H1 (cell line): ENCODE results near the gene NCBP1. TPM values are rescaled to one million over a fixed set of nuclear protein-coding genes. Genes with fewer than 3 reads are reported as not detected.

Experiments
- CTCF ChIA-PET: fragments of 300-600 bp; sonication (Branson Sonifier 250); formaldehyde crosslinking; loops from one replicate; lab custom pipeline; 2021; ENCODE audit not compliant: partially characterized antibody; lab: Charles Lee
- POLR2A ChIA-PET: fragments of 300-600 bp; sonication (Branson Sonifier 250); formaldehyde crosslinking; loops from one replicate; lab custom pipeline; 2021; ENCODE audit warnings: inconsistent platforms; ENCODE audit not compliant: partially characterized antibody; lab: Charles Lee
- DNase-seq, 2 experiments: peaks; one replicate each; pipeline versions ENCODE4 v3.0.0 to v3.0.0-alpha.2; 2010 to 2022; ENCODE audit warnings: low spot score in 2 of 2, low read depth in 1 of 2, mixed read lengths in 1 of 2
- FAIRE-seq: peaks from 2 replicates; lab custom pipeline; 2011; peaks lifted over from hg19 to GRCh38; lab: Jason Lieb, UNC
- H2AFZ ChIP-seq: 2 replicates; pipeline ENCODE4 v1.8.1; 2012; ENCODE audit warnings: low read length, inconsistent platforms
- H2AK5ac ChIP-seq: 2 replicates; pipeline ENCODE4 v1.6.1; 2013; ENCODE audit warnings: low read depth, low read length
- H2BK120ac ChIP-seq: replicated peaks from 2 replicates; pipeline ENCODE3; 2013; ENCODE audit warnings: low read depth, low read length, inconsistent platforms
- H2BK12ac ChIP-seq: 2 replicates; pipeline ENCODE4 v1.6.1; 2013; ENCODE audit warnings: low read depth, low read length
- H2BK15ac ChIP-seq: 2 replicates; pipeline ENCODE4 v1.6.1; 2013; ENCODE audit warnings: low read length
- H2BK20ac ChIP-seq: 2 replicates; pipeline ENCODE4 v1.6.1; 2013; ENCODE audit warnings: low read length
- H2BK5ac ChIP-seq: 2 replicates; pipeline ENCODE4 v1.6.1; 2013; ENCODE audit warnings: low read depth, low read length
- H3K14ac ChIP-seq: 2 replicates; pipeline ENCODE4 v1.6.1; 2013; ENCODE audit warnings: inconsistent platforms; ENCODE audit not compliant: insufficient read length
- H3K18ac ChIP-seq: 2 replicates; pipeline ENCODE4 v1.6.1; 2013; ENCODE audit warnings: low read length; ENCODE audit errors: extremely low read depth
- H3K23ac ChIP-seq: 2 replicates; pipeline ENCODE4 v1.6.1; 2013; ENCODE audit warnings: inconsistent platforms; ENCODE audit not compliant: insufficient read length
- H3K23me2 ChIP-seq: 2 replicates; pipeline ENCODE4 v1.6.1; 2013; ENCODE audit warnings: low read depth, low read length
- H3K27ac ChIP-seq: 2 replicates; pipeline ENCODE4 v1.6.1; 2011; ENCODE audit warnings: low read depth, low read length, inconsistent platforms
- H3K27me3 ChIP-seq, 4 experiments: replicated peaks in 1 of 4; 1 replicate in 1 of 4; 2 replicates in 3 of 4; pipeline versions ENCODE4 v1.6.1 to v1.8.1; 2011 to 2013; ENCODE audit warnings: low read length in 3 of 4, mild to moderate bottlenecking in 3 of 4, inconsistent platforms in 2 of 4, mixed read lengths in 2 of 4, moderate library complexity in 1 of 4; ENCODE audit not compliant: control insufficient read depth in 3 of 4, insufficient read depth in 3 of 4; ENCODE audit errors: extremely low read depth in 1 of 4
- H3K36me3 ChIP-seq, 4 experiments: 2 replicates each; pipeline versions ENCODE4 v1.6.1 to v1.8.1; 2011 to 2013; ENCODE audit warnings: mild to moderate bottlenecking in 4 of 4, low read length in 3 of 4, moderate library complexity in 2 of 4, control low read depth in 1 of 4, inconsistent platforms in 1 of 4; ENCODE audit not compliant: insufficient read depth in 4 of 4, control insufficient read depth in 2 of 4
- H3K4ac ChIP-seq: replicated peaks from 2 replicates; pipeline ENCODE3; 2013; ENCODE audit warnings: low read length, low read depth, mixed read lengths, inconsistent platforms; ENCODE audit not compliant: insufficient read length
- H3K4me1 ChIP-seq, 4 experiments: replicated peaks in 1 of 4; 1 replicate in 1 of 4; 2 replicates in 3 of 4; pipeline versions ENCODE4 v1.6.1 to v1.8.1; 2011 to 2013; ENCODE audit warnings: low read length in 3 of 4, inconsistent platforms in 2 of 4, mixed read lengths in 1 of 4; ENCODE audit not compliant: insufficient read depth in 4 of 4, control insufficient read depth in 3 of 4
- H3K4me2 ChIP-seq, 2 experiments: 2 replicates each; pipeline versions ENCODE4 v1.6.1 to v1.8.1; 2011 to 2013; ENCODE audit warnings: low read depth in 2 of 2, low read length in 2 of 2, control low read depth in 1 of 2, inconsistent platforms in 1 of 2, mild to moderate bottlenecking in 1 of 2; ENCODE audit not compliant: insufficient read depth in 1 of 2
- H3K4me3 ChIP-seq, 4 experiments: fragments of 200-600, 300-600 bp in 1 of 4; sonication (generic), shearing (Covaris generic), sonication (Bioruptor Twin) in 1 of 4; 2 replicates each; pipeline versions ENCODE4 v1.5.1 to v1.8.1; 2011 to 2016; ENCODE audit warnings: low read length in 4 of 4, low read depth in 3 of 4, control low read depth in 2 of 4, inconsistent platforms in 2 of 4, mild to moderate bottlenecking in 2 of 4, mixed read lengths in 1 of 4, moderate library complexity in 1 of 4; ENCODE audit not compliant: insufficient read depth in 2 of 4; ENCODE audit errors: extremely low read depth in 1 of 4
- H3K56ac ChIP-seq: replicated peaks from 2 replicates; pipeline ENCODE3; 2013; ENCODE audit warnings: low read depth, mild to moderate bottlenecking, mixed read lengths, low read length, inconsistent platforms; ENCODE audit not compliant: insufficient read length
- H3K79me1 ChIP-seq: 2 replicates; pipeline ENCODE4 v1.6.1; 2013; ENCODE audit warnings: low read depth, low read length, control low read depth
- H3K79me2 ChIP-seq, 2 experiments: 2 replicates each; pipeline versions ENCODE4 v1.6.1 to v1.8.1; 2012 to 2013; ENCODE audit warnings: low read length in 2 of 2, mild to moderate bottlenecking in 2 of 2, inconsistent platforms in 1 of 2; ENCODE audit not compliant: insufficient read depth in 2 of 2, control insufficient read depth in 1 of 2
- H3K9ac ChIP-seq, 4 experiments: replicated peaks in 1 of 4; 1 replicate in 1 of 4; 2 replicates in 3 of 4; pipeline versions ENCODE4 v1.6.1 to v1.8.1; 2011 to 2013; ENCODE audit warnings: low read depth in 3 of 4, low read length in 3 of 4, control low read depth in 2 of 4, mild to moderate bottlenecking in 2 of 4, moderate library complexity in 2 of 4, inconsistent platforms in 1 of 4; ENCODE audit errors: extremely low read depth in 1 of 4
- H3K9me3 ChIP-seq, 2 experiments: 2 replicates each; pipeline versions ENCODE4 v1.6.1 to v1.8.1; 2012 to 2013; ENCODE audit warnings: mild to moderate bottlenecking in 2 of 2, moderate library complexity in 2 of 2, control low read depth in 1 of 2, inconsistent platforms in 1 of 2, low read depth in 1 of 2, low read length in 1 of 2, mixed read lengths in 1 of 2; ENCODE audit not compliant: insufficient read depth in 2 of 2
- H4K20me1 ChIP-seq, 2 experiments: replicated peaks in 1 of 2; 2 replicates each; pipeline versions ENCODE3 to v1.8.1; 2011 to 2013; ENCODE audit warnings: inconsistent platforms in 2 of 2, low read length in 2 of 2, mild to moderate bottlenecking in 1 of 2; ENCODE audit not compliant: insufficient read depth in 2 of 2, control insufficient read depth in 1 of 2
- H4K5ac ChIP-seq: 2 replicates; pipeline ENCODE4 v1.6.1; 2013; ENCODE audit warnings: low read length, low read depth, mixed read lengths, inconsistent platforms; ENCODE audit not compliant: insufficient read length
- H4K8ac ChIP-seq: 2 replicates; pipeline ENCODE4 v1.8.0; 2013; ENCODE audit warnings: mild to moderate bottlenecking, moderate library complexity, low read length, inconsistent platforms; ENCODE audit not compliant: insufficient read depth; ENCODE audit errors: extremely low read depth
- H4K91ac ChIP-seq: replicated peaks from 2 replicates; pipeline ENCODE3; 2013; ENCODE audit warnings: low read length, mixed read lengths, inconsistent platforms; ENCODE audit not compliant: insufficient read length
- CHD1 ChIP-seq: IDR thresholded peaks from 2 replicates; pipeline ENCODE4 v1.6.1; 2012; ENCODE audit warnings: low read depth, low read length, improper control_type of control experiment
- CTBP2 ChIP-seq: IDR thresholded peaks from 2 replicates; pipeline ENCODE4 v1.7.0; 2011; ENCODE audit warnings: borderline replicate concordance, mild to moderate bottlenecking, moderate library complexity, mixed read lengths, low read length; ENCODE audit not compliant: insufficient read depth, insufficient read length
- WGBS, 2 experiments: shearing (Covaris generic) in 1 of 2; methylation state at CpG; one replicate each; pipeline versions ENCODE4 v1.1.6 to v1.1.7; 2013 to 2015; ENCODE audit warnings: low lambda C conversion rate in 2 of 2, mixed read lengths in 2 of 2, inconsistent platforms in 1 of 2, low coverage in 1 of 2, missing lambda C conversion rate in 1 of 2; ENCODE audit not compliant: insufficient replicate concordance in 2 of 2, insufficient coverage in 1 of 2, insufficient read length in 1 of 2; ENCODE audit errors: extremely low coverage in 1 of 2, missing lambda C conversion rate in 1 of 2; 5-methylcytosine and 5-hydroxymethylcytosine counted together
- polyA plus RNA-seq, 7 experiments: library from polyadenylated mRNA; depleted of rRNA in 3 of 7; stranded (reverse) in 5 of 7; unstranded in 2 of 7; fragments of >200 nt in 5 of 7; fragments of 200-250 nt in 2 of 7; gene quantifications; 1 replicate in 5 of 7; 2 replicates in 1 of 7; 4 replicates in 1 of 7; pipeline versions ENCODE4 v1.2.1 to v1.2.3, GENCODE V29; 2011 to 2013; ENCODE audit warnings: missing spikeins in 2 of 7, mixed read lengths in 2 of 7
- total RNA-seq: library from RNA; stranded (reverse); fragmentation: NEBNext Ultra II Directional; extraction: Animal tissue kit (Norgen Biotek cat#: 25700); gene quantifications from 2 replicates; pipeline ENCODE4 v1.2.1, GENCODE V29; 2021

NCBP1 gene
- total and polyA plus RNA-seq, 2 of the 8 experiments (the other 6 are each of a cell fraction or from before 2014, with no cell fraction given): 14.7 to 54.0 TPM

DNA sequence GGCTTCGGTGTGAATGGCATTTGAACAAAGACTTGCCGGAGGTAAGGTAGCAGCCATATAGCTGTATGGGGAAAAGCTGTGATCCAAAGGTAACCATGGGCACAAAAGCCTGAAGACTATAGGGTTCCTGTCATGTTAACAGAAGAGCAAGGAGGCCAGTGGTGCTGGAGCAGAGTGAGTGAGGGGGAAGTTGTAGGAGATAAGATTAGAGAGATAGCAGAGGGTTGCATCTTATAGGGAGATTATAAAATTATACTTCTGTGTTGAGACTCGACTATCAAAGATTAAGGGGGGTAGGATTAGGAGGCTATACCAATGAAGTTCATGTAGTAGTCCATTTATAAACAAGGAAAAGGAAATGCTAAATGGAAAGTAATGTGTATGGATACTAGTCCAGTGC, 3.3 kb downstream of the NCBP1 start:
- H3K9me3 ChIP-seq: no peaks in the 10 kb centered on the region
- WGBS, 2 experiments: 86% methylated on average over 3 of the region's 3 CpGs; no CpG with 5 or more reads in 1 of the 2 experiments
- no peak overlapping the region for H4K8ac ChIP-seq
- H3K14ac ChIP-seq: no peak overlapping the region
- H3K4me2 ChIP-seq: no peak overlapping the region; a peak in 1 of 4 replicates
- H4K91ac ChIP-seq: no peak overlapping the region
- H3K79me2 ChIP-seq: peaks cover 24 to 73% of the 10 kb centered on the region in 2 experiments
- H3K4ac ChIP-seq: no peak overlapping the region
- POLR2A ChIA-PET: no interaction called here
- no peak overlapping the region for H2BK120ac ChIP-seq
- H2BK5ac ChIP-seq: no peak overlapping the region
- no peak overlapping the region for H3K18ac ChIP-seq
- H3K27ac ChIP-seq: no peak overlapping the region
- H3K56ac ChIP-seq: no peak overlapping the region
- no peak overlapping the region for H2AK5ac ChIP-seq
- no peaks in the 10 kb centered on the region; the same call in 1 of the 2 replicates for H3K79me1 ChIP-seq
- no peak overlapping the region for H4K5ac ChIP-seq
- H3K9ac ChIP-seq: no peak overlapping the region
- CTCF ChIA-PET: no interaction called here
- FAIRE-seq (no peak), DNase-seq (no peak)
- peaks cover 0 to 5% (median under 1%) of the 10 kb centered on the region in 4 experiments; a peak in 2 of 8 replicates for H3K36me3 ChIP-seq
- peaks cover 11 to 15% of the 10 kb centered on the region in 2 experiments for H4K20me1 ChIP-seq
- H3K27me3 ChIP-seq: no peaks in the 10 kb centered on the region
- peaks cover 5% of the 10 kb centered on the region for H3K23me2 ChIP-seq
- H2BK12ac ChIP-seq: no peak overlapping the region
- no peak overlapping the region for H2AFZ ChIP-seq
- H2BK20ac ChIP-seq: no peak overlapping the region
- H2BK15ac ChIP-seq: no peak overlapping the region
- no peak overlapping the region for H3K23ac ChIP-seq
- no peak for TF ChIP-seq CHD1
- no peak for TF ChIP-seq CTBP2
- TF ChIP-seq, all 59 proteins: peak for 0
- no peak overlapping the region for H3K4me3 ChIP-seq
- peaks cover 0 to 5% (median under 1%) of the 10 kb centered on the region in 4 experiments; a peak in 4 of 7 replicates for H3K4me1 ChIP-seq
